Endodermal cell (in vitro differentiated cells): Measurements from ENCODE around the gene CROCC2. TPM values are rescaled to one million over a fixed set of nuclear protein-coding genes. Genes with fewer than 3 reads are reported as not detected.

ENCODE experiments used
- DNase-seq: peaks from one replicate; pipeline ENCODE4 v3.0.0-alpha.2; 2017
- H3K27ac ChIP-seq: 2 replicates; pipeline ENCODE4 v1.5.1; 2013; ENCODE audit warnings: mild to moderate bottlenecking, low read depth, low read length, moderate library complexity
- H3K27me3 ChIP-seq: 2 replicates; pipeline ENCODE4 v1.6.1; 2013; ENCODE audit warnings: mild to moderate bottlenecking, low read length, moderate library complexity; ENCODE audit not compliant: insufficient read depth, control insufficient read depth, poor library complexity, severe bottlenecking
- H3K36me3 ChIP-seq: 2 replicates; pipeline ENCODE4 v1.7.0; 2013; ENCODE audit warnings: mild to moderate bottlenecking, low read length, moderate library complexity; ENCODE audit not compliant: control insufficient read depth, insufficient read depth
- H3K4me1 ChIP-seq: one replicate; pipeline ENCODE4 v1.7.0; 2013; ENCODE audit warnings: low read length; ENCODE audit not compliant: control insufficient read depth, insufficient read depth
- H3K4me3 ChIP-seq: 2 replicates; pipeline ENCODE4 v1.5.1; 2013; ENCODE audit warnings: mild to moderate bottlenecking, low read length, moderate library complexity
- H3K9ac ChIP-seq: 2 replicates; pipeline ENCODE4 v1.6.1; 2013; ENCODE audit warnings: mild to moderate bottlenecking, low read length, moderate library complexity; ENCODE audit not compliant: poor library complexity, severe bottlenecking; ENCODE audit errors: extremely low read depth
- H3K9me3 ChIP-seq: 2 replicates; pipeline ENCODE4 v1.6.1; 2013; ENCODE audit warnings: mild to moderate bottlenecking, low read length, moderate library complexity; ENCODE audit not compliant: control insufficient read depth
- H3K27ac Mint-ChIP-seq: 2 replicates; pipeline ENCODE4 v1.8.0; 2020; ENCODE audit warnings: mixed read lengths
- H3K27me3 Mint-ChIP-seq: 2 replicates; pipeline ENCODE4 v1.8.0; 2021; ENCODE audit warnings: mild to moderate bottlenecking, mixed read lengths; ENCODE audit not compliant: insufficient read depth
- H3K36me3 Mint-ChIP-seq: 2 replicates; pipeline ENCODE4 v1.8.0; 2020; ENCODE audit warnings: low read depth, mixed read lengths
- H3K4me1 Mint-ChIP-seq: 2 replicates; pipeline ENCODE4 v1.8.0; 2020; ENCODE audit warnings: mixed read lengths
- H3K4me3 Mint-ChIP-seq: 2 replicates; pipeline ENCODE4 v1.8.0; 2020; ENCODE audit warnings: mild to moderate bottlenecking, moderate library complexity, mixed read lengths
- H3K9me3 Mint-ChIP-seq: 2 replicates; pipeline ENCODE4 v1.8.0; 2020; ENCODE audit warnings: mild to moderate bottlenecking, mixed read lengths
- CTCF ChIP-seq: fragments of 200-600 bp; sonication (generic); conservative IDR thresholded peaks from 2 replicates; pipeline ENCODE4 v1.5.0; 2021; ENCODE audit warnings: antibody characterized with exemption, mild to moderate bottlenecking
- WGBS, 2 experiments: methylation state at CpG; one replicate each; pipeline versions ENCODE4 v1.1.5 to v1.1.7; 2013; ENCODE audit warnings: missing lambda C conversion rate in 2 of 2, mixed read lengths in 1 of 2; ENCODE audit not compliant: insufficient coverage in 1 of 2, insufficient read length in 1 of 2; 5-methylcytosine and 5-hydroxymethylcytosine counted together
- total RNA-seq, 2 donors: library from RNA; stranded (reverse); fragmentation: NEBNext Ultra II Directional in 1 of 2; extraction: Animal tissue kit (Norgen Biotek cat#: 25700) in 1 of 2; gene quantifications; 2 replicates in 1 of 2; 3 replicates in 1 of 2; pipeline ENCODE4 v1.2.1, GENCODE V29; 2021

CROCC2 gene
- total RNA-seq, 2 donors from 2014 or later: not detected

DNA sequence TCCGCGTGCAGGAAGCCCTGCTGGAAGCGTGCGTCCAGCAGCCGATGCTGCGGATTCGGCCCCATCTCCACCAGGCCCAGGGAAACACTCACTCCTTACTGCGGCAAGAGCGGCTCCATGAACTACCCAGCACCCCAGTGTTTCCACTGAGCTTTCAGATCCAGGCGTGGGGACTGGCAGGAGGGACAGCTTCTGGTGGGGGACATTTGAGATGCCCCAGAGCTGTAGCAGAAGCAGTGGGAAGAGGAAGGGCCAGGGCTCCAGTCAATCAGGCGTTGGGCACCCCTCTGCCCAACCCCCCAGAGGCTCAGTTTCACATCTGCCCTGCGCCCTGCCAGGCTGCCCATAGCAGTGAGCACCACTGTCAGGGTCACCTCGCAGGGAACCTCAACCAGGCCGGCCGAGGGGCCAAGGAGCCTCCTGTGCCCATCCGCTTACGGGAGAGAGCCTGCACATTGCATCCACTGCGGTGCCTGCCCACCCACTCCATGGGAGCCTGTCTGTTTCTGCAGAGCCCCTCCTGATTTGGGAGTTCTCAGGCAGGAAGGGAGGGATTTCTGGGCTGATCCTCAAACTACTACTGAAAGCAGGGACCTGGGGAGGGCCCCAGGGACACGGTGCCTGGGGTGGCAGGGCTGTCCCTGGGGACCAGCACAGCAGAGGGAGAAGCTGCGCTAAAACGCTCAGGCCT is 32.9 kb upstream of the CROCC2 start:
- WGBS, 2 experiments: 93 to 94% methylated on average over 11 to 21 of the region's 21 CpGs
- H3K4me3 Mint-ChIP-seq: no peak overlapping the region
- no peaks in the 10 kb centered on the region for H3K36me3 Mint-ChIP-seq
- Histone ChIP-seq H3K9ac (no peak overlapping the region), H3K9me3 (no peaks in the 10 kb centered on the region), H3K4me3 (no peak overlapping the region), H3K27me3 (no peaks in the 10 kb centered on the region), H3K36me3 (no peaks in the 10 kb centered on the region), H3K4me1 (peaks cover 3% of the 10 kb centered on the region), H3K27ac (no peak overlapping the region)
- no peak overlapping the region for H3K27ac Mint-ChIP-seq
- H3K9me3 Mint-ChIP-seq: no peaks in the 10 kb centered on the region
- H3K4me1 Mint-ChIP-seq: peaks cover 3% of the 10 kb centered on the region
- no peak for TF ChIP-seq CTCF
- H3K27me3 Mint-ChIP-seq: no peaks in the 10 kb centered on the region
- DNase-seq: no peak

DNA sequence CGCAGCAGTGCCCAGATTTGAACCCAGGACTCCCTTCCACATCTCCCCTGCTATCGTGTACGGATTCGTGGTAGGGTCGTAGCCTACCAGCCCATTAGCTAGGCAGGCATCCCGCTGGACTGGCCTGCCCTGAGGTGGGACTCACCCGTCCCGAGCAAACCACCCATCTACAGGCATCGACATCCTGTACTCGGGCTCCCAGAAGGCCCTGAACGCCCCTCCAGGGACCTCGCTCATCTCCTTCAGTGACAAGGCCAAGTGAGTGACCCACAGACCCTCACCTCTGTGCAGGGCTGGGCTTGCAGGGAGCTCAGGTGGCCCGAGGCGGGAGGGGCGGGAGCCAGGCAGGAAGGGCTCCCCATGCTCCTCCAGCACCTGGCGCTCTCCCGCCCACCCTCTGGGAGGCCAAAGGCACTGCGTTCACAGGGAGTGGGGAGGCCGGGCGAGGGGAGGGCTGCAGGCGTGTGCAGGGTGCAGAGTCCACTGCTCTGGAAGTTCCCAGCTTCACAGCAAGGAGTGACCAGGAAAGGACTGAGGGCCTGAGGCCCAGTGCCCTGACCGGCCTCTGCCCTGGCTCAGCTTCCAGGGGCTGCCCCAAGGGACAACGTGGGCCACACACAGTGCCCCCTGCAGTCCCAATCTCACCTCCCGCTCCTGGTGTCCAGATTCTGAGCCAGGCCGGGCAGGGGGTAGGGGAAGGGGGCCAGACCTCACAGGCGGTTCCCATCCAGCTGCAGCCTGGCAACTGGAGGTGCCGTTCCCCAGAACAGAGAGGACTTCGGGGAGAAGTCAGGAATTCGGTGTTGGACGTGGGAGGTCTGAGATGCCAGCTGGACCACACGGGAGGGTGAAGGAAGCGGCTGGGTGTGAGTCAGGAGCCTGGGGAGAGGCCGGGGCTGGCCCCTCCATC is 32.1 kb upstream of the CROCC2 start:
- H3K27ac Mint-ChIP-seq: no peak overlapping the region
- no peak overlapping the region for H3K4me3 Mint-ChIP-seq
- Histone ChIP-seq H3K36me3 (no peaks in the 10 kb centered on the region), H3K9me3 (no peaks in the 10 kb centered on the region), H3K27me3 (no peaks in the 10 kb centered on the region), H3K9ac (no peak overlapping the region), H3K4me1 (peaks cover 3% of the 10 kb centered on the region), H3K4me3 (no peak overlapping the region), H3K27ac (no peak overlapping the region)
- no peak for DNase-seq
- H3K27me3 Mint-ChIP-seq: no peaks in the 10 kb centered on the region
- peak; percentile 48 for TF ChIP-seq CTCF
- WGBS, 2 experiments: 91 to 92% methylated on average over 23 to 33 of the region's 33 CpGs
- no peaks in the 10 kb centered on the region for H3K36me3 Mint-ChIP-seq
- H3K4me1 Mint-ChIP-seq: no peaks in the 10 kb centered on the region
- no peaks in the 10 kb centered on the region for H3K9me3 Mint-ChIP-seq

GRCh38 chr2:240874715-240875227 is 31.4 kb upstream of the CROCC2 start:
- no peaks in the 10 kb centered on the region for H3K9me3 ChIP-seq
- no peaks in the 10 kb centered on the region for H3K9me3 Mint-ChIP-seq
- H3K4me3 Mint-ChIP-seq: no peak overlapping the region
- H3K4me1 ChIP-seq: peaks cover 3% of the 10 kb centered on the region
- TF ChIP-seq CTCF: no peak
- H3K4me3 ChIP-seq: no peak overlapping the region
- H3K36me3 ChIP-seq: no peaks in the 10 kb centered on the region
- H3K9ac ChIP-seq: no peak overlapping the region
- no peaks in the 10 kb centered on the region for H3K4me1 Mint-ChIP-seq
- no peak overlapping the region for H3K27ac ChIP-seq
- no peaks in the 10 kb centered on the region for H3K27me3 Mint-ChIP-seq
- H3K27ac Mint-ChIP-seq: no peak overlapping the region
- WGBS, 2 experiments: 92 to 100% methylated on average over 8 to 12 of the region's 12 CpGs
- H3K27me3 ChIP-seq: no peaks in the 10 kb centered on the region
- no peak for DNase-seq
- no peaks in the 10 kb centered on the region for H3K36me3 Mint-ChIP-seq
